Uterus (tissue), 2 donors: ENCODE data around the gene ZNF574.

ENCODE experiments used
- CTCF ChIP-seq, 4 experiments: fragments of 200-600 bp in 2 of 4; fragments of 450-650 bp in 2 of 4; sonication (generic) in 2 of 4; IDR thresholded peaks; one replicate each; pipeline ENCODE4 v1.5.1; 2016 to 2019; ENCODE audit warnings: antibody characterized with exemption in 4 of 4, mild to moderate bottlenecking in 2 of 4, moderate library complexity in 1 of 4
- POLR2A ChIP-seq, 2 donors: fragments of 450-650 bp; IDR thresholded peaks; one replicate each; pipeline ENCODE4 v1.6.1; 2016; ENCODE audit warnings: antibody characterized with exemption in 2 of 2, mild to moderate bottlenecking in 1 of 2, moderate library complexity in 1 of 2

DNA sequence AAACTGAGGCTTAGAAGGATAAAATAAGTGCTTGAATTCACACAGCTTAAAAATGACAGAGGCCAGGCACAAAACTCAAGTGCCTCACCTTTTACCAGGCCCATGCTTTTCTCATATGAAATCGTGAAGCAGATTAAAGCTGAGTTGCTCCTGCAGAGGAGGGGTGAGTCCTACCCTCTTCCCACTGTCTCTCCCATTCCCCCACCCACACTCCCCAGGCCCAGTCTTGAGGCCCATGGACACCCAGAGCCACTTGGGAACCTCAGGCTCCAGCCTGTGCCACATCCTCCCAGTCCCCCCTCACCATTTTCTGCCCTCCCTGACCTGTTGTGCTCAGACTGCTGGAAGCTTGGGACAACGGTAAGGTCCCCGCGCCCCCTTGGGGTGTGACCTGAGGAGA lies 17.5 kb downstream of the ZNF574 start:
- TF ChIP-seq CTCF (IDR thresholded peaks at IDR 0.05) (no peak), POLR2A (IDR thresholded peaks at IDR 0.05) (no peak)
